ENCODE data around the gene EXD3.
"Not testable (repeated sequence)": the region's sequence is repeated elsewhere in the genome, so short reads cannot be mapped to it uniquely, and the experiment has no call there.

The EXD3 gene

DNA sequence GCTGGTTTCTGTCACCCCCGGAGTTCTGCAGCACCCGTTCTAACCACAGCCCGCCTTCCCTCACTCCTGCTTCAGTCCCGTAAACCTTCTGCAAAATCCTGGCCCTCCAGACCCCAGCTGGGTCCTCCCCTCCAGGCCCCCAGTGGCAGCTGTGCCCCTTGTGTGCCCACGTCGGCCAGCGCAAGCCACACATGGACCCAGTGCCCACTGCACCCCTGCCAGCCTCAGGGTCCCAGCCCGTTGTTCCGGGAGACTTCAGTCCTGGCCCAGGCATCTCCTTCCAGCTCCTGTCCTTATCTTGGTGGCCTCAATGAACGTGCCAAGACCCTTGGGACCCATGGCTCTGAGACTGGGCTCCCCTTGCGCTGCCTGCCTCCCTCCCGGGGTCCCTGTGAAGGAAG is 43.2 kb downstream of the EXD3 start:
- no peak overlapping the region for H3K27ac Mint-ChIP-seq
- peaks cover 16% of the 10 kb centered on the region for H3K4me1 Mint-ChIP-seq
- peaks cover 30% of the 10 kb centered on the region for H3K9me3 Mint-ChIP-seq
- H3K4me3 Mint-ChIP-seq: no peak overlapping the region
- no peak for DNase-seq
- TF ChIP-seq, protein P1, sequence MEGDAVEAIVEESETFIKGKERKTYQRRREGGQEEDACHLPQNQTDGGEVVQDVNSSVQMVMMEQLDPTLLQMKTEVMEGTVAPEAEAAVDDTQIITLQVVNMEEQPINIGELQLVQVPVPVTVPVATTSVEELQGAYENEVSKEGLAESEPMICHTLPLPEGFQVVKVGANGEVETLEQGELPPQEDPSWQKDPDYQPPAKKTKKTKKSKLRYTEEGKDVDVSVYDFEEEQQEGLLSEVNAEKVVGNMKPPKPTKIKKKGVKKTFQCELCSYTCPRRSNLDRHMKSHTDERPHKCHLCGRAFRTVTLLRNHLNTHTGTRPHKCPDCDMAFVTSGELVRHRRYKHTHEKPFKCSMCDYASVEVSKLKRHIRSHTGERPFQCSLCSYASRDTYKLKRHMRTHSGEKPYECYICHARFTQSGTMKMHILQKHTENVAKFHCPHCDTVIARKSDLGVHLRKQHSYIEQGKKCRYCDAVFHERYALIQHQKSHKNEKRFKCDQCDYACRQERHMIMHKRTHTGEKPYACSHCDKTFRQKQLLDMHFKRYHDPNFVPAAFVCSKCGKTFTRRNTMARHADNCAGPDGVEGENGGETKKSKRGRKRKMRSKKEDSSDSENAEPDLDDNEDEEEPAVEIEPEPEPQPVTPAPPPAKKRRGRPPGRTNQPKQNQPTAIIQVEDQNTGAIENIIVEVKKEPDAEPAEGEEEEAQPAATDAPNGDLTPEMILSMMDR (IDR thresholded peaks at IDR 0.05): no peak
- H3K36me3 Mint-ChIP-seq (ENCODE audit: low read depth): peaks cover 31% of the 10 kb centered on the region
- no peaks in the 10 kb centered on the region for H3K27me3 Mint-ChIP-seq (ENCODE audit: low read depth, poor library complexity)

DNA sequence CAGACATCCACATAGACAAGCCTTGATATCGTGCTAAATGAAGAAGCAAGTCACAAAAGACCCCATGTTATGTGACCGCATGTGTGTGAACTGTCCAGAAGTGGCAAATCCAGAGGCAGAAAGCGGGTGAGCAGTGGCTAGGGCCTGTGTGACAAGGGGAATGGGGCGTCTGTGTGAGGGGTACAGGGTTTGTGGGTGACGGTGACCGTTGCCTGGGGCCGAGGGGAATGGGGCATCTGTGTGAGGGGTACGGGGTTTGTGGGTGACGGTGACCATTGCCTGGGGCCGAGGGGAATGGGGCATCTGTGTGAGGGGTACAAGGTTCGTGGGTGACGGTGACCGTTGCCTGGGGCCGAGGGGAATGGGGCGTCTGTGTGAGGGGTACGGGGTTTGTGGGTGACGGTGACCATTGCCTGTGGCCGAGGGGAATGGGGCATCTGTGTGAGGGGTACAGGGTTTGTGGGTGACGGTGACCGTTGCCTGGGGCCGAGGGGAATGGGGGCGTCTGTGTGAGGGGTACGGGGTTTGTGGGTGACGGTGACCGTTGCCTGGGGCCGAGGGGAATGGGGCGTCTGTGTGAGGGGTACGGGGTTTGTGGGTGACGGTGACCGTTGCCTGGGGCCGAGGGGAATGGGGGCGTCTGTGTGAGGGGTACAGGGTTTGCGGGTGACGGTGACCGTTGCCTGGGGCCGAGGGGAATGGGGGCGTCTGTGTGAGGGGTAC is 44.1 kb downstream of the EXD3 start:
- H3K27ac Mint-ChIP-seq; H3K27me3 Mint-ChIP-seq (ENCODE audit: low read depth, poor library complexity); H3K4me3 Mint-ChIP-seq; DNase-seq; H3K4me1 Mint-ChIP-seq: not testable (repeated sequence)
- Mint-ChIP-seq H3K36me3 (ENCODE audit: low read depth) (peaks cover 33% of the 10 kb centered on the region), H3K9me3 (peaks cover 32% of the 10 kb centered on the region)

DNA sequence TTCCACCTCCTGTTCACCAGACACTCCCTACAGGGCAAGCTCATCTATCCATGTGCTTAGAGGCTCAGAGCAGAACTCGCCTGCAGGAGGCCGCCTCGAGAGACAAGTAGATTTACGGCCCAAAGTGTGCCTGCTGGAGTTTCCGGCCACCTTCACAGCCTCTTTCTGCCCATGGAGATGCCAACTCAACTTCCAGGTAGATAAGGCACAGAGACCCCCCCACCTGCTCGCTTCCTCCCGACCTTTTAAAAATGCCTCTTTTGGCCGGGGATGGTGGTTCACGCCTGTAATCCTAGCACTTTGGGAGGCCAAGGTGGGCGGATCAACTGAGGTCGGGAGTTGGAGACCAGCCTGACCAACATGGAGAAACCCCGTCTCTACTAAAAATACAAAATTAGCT is 46.6 kb downstream of the EXD3 start:
- no peak overlapping the region for H3K27ac Mint-ChIP-seq
- H3K4me3 Mint-ChIP-seq: no peak overlapping the region
- TF ChIP-seq, protein P1 (IDR thresholded peaks at IDR 0.05): no peak
- H3K4me1 Mint-ChIP-seq: peaks cover 5% of the 10 kb centered on the region
- H3K27me3 Mint-ChIP-seq (ENCODE audit: low read depth, poor library complexity): no peaks in the 10 kb centered on the region
- H3K9me3 Mint-ChIP-seq: peaks cover 35% of the 10 kb centered on the region
- H3K36me3 Mint-ChIP-seq (ENCODE audit: low read depth): peaks cover 37% of the 10 kb centered on the region
- no peak for DNase-seq

DNA sequence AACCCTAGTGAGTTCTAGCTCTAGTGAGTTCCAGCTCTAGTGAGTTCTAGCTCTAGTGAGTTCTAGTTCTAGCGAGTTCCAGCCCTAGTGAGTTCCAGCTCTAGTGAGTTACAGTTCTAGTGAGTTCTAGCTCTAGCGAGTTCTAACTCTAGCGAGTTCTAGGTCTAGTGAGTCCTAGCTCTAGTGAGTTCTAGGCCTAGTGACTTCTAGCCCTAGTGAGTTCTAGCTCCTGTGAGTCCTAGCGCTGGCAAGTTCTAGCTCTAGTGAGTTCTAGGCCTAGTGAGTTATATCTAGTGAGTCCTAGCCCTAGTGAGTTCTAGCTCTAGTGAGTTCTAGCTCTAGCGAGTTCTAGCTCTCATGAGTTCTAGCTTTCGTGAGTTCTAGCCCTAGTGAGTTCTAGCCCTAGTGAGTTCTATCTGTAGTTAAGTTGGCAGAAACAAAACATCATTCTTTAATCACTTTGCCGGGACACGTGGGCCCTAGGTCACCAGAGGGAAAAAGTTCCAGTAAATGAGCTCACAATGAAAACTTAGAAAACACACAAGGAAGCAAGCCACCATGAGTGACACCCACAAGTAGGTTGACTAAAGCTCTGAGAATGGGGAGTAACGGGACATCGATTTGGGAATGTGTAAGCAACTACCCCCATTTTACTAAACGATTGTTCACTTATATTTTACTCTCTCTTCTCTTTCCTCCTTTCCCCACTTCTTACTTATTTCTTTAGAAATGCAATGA is 47.5 kb downstream of the EXD3 start:
- DNase-seq: no peak
- H3K27me3 Mint-ChIP-seq (ENCODE audit: low read depth, poor library complexity): no peaks in the 10 kb centered on the region
- peaks cover 37% of the 10 kb centered on the region for H3K36me3 Mint-ChIP-seq (ENCODE audit: low read depth)
- TF ChIP-seq, protein P1 (IDR thresholded peaks at IDR 0.05): no peak
- no peak overlapping the region for H3K27ac Mint-ChIP-seq
- H3K4me3 Mint-ChIP-seq: no peak overlapping the region
- peaks cover 6% of the 10 kb centered on the region for H3K4me1 Mint-ChIP-seq
- H3K9me3 Mint-ChIP-seq: peaks cover 35% of the 10 kb centered on the region

DNA sequence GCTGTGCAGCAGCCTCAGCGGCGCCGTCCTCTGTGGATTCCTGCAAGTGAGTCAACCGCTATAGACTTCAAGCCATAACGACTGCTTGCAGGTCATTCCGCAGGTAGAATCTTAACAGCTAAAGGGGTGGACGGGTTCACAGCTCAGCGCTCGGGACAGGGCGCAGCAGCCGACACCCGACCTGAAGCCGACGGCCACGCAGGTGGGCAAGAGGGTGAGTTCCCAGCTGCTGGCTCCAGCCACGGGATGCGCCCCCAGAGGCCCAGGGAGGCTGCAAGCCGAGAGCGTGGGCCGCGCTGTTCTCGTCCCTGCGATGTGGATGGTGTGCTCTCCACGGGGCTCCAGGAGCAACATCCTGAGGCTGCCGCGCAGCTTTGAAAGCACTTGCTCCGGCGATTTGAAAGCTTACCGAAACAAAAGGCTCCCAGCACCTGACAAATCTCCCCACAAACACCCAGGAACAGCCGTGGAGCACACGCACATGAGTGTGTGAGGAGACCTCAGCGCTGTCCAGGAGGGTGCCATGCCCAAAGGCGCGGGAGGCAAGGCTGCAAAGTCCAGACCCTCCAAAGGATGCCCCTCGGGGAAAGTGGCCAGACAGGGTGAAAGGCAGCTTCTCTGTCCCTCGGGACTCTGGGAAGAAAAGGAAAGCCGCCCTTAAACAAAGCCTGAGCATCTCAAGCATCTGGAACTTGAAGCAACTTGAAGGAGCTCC is 48.7 kb downstream of the EXD3 start:
- Mint-ChIP-seq H3K4me1 (peaks cover 12% of the 10 kb centered on the region), H3K27me3 (ENCODE audit: low read depth, poor library complexity) (no peaks in the 10 kb centered on the region), H3K9me3 (peaks cover 32% of the 10 kb centered on the region), H3K4me3 (no peak overlapping the region), H3K27ac (no peak overlapping the region), H3K36me3 (ENCODE audit: low read depth) (peaks cover 34% of the 10 kb centered on the region)
- TF ChIP-seq, protein P1 (IDR thresholded peaks at IDR 0.05): no peak
- no peak for DNase-seq

DNA sequence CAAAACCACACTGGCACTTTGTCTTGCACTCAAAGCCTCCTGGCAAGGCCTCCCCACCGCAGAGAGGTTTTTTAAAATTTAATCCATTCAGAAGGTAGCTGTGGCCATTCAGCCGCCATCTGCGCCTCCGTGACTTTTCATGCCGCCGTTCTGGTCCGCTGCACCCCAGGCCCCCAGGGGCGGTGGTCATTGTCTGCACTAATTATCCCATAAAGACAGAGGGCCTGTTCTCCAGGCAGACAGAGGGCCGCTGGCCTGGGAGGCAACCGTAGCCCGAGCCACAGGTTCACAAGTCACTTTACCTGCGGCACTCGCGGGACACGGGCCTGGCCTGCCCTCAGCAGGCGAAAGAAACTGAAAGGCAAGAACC is 49.4 kb downstream of the EXD3 start:
- H3K4me3 Mint-ChIP-seq: no peak overlapping the region
- H3K27me3 Mint-ChIP-seq (ENCODE audit: low read depth, poor library complexity): no peaks in the 10 kb centered on the region

More for the DNA sequence above, 49.4 kb downstream of the EXD3 start:
- peak; percentile 60 for DNase-seq
- TF ChIP-seq, protein P1 (IDR thresholded peaks at IDR 0.05): no peak
- H3K9me3 Mint-ChIP-seq: peaks cover 29% of the 10 kb centered on the region
- peaks cover 31% of the 10 kb centered on the region for H3K36me3 Mint-ChIP-seq (ENCODE audit: low read depth)
- peaks cover 12% of the 10 kb centered on the region for H3K4me1 Mint-ChIP-seq
- peak overlapping the region; percentile 87 for H3K27ac Mint-ChIP-seq
